Left renal pelvis (tissue), 4 donors: ENCODE measurements around the gene FNDC1. TPM values are rescaled to one million over a fixed set of nuclear protein-coding genes. Genes with fewer than 3 reads are reported as not detected.
"Not testable (repeated sequence)": the region's sequence is repeated elsewhere in the genome, so short reads cannot be mapped to it uniquely, and the experiment has no call there.

ENCODE experiments used
- DNase-seq, 4 donors: peaks; one replicate each; pipeline ENCODE4 v3.0.0-alpha.2; 2013; ENCODE audit warnings: low read depth in 4 of 4, low spot score in 3 of 4
- polyA plus RNA-seq, 4 donors: library from polyadenylated mRNA; unstranded; fragments of 120-200 nt; gene quantifications; one replicate each; pipeline ENCODE4 v1.2.1, GENCODE V29; 2013; ENCODE audit not compliant: insufficient read length in 4 of 4

The FNDC1 gene
- polyA plus RNA-seq, 4 donors, result 5.7 to 41.4 (median 10.1) TPM

DNA sequence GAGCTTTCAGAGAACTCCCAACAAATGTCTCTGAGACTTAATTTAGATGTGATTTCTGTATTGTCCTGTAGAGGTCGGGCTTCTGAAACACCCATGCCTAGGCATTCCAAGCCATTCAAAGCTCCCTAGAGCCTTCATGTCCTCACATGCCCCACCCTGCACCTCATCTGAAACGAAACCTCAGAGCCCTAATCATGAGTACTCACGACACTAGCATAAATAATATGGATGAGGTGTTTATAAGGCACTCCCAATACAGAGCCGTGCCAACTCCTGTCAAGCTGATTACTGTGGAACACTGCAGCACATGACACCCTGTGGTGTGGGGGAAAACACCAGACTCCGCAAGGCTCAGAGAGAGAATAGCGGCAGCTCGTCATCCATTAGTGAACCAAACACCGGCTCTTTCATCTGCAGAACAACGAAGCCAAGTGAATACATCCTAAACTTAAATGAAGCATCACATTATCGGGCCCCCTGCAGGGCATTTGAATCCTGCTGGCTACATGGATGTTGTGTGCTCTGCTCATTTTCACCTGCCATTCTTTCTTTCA lies 83.8 kb downstream of the FNDC1 start:
- DNase-seq, result no peak

GRCh38 chr6:159254186-159254585 lies 85.0 kb downstream of the FNDC1 start:
- no peak for DNase-seq

- DNase-seq, result no peak
Measured at GRCh38 chr6:159255434-159255951, 86.3 kb downstream of the FNDC1 start.

- no peak for DNase-seq
Measured at GRCh38 chr6:159256128-159256527, 86.9 kb downstream of the FNDC1 start.

GRCh38 chr6:159257846-159258245 lies 88.6 kb downstream of the FNDC1 start:
- DNase-seq, result no peak

- no peak for DNase-seq
Measured at GRCh38 chr6:159259441-159260125, 90.4 kb downstream of the FNDC1 start.

DNA sequence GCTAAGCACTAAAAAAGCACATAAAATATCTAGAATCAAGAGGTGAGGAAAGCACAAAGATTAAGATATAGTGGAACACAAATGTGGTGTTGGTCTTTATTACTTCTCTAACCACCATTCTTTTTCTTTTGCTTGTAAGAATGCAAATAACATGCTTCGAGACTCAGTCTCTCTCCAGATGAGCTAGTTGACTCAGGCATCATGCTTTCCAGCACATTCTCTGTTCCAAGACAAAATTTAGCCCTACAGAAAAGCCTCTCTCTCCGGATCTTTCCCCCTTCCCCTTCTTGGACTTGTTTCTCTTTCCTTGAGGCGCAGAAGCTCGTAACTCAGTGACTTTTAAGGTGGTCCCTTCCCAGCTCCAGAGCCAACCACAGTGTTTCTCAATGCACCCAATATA lies 91.0 kb downstream of the FNDC1 start:
- no peak for DNase-seq

DNA sequence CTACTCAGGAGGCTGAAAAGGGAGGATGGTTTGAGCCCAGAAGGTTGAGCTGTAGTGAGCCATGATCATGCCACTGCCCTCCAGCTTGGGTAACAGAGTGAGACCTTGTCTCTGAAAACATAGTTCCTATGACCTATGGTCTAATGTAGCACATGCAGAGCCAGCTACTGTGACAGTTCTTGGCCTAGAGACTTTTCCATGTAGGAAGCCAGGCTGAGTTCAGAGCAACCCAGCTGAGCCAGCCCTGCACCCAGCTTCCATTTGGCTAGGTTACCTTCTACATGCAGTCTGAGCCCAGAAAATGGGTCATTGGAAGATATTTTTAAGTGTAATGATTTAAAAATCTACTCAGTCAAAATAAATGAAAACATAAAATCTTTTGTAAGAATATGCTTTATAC lies 92.8 kb downstream of the FNDC1 start:
- no peak for DNase-seq

- DNase-seq, result no peak
Measured at GRCh38 chr6:159262586-159262985, 93.4 kb downstream of the FNDC1 start.

GRCh38 chr6:159267165-159267564 lies 98.0 kb downstream of the FNDC1 start:
- peak in 1 of 4 donors; percentile 24 for DNase-seq

DNA sequence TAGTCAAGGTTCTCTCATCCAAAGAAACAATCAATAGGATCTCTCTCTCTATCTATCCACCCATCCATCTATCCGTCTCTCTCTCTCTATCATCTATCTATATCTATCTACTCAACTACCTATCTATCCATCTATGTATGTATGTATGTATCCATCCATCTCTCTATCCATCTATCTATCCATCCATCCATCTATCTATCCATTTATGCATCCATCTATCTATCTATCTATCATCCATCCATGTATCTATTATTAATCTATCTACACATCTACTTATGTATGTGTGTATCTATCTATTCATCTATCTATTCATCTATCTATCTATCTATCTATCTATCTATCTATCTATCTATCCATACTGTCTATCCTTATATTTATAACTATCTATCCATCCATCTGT lies 99.3 kb downstream of the FNDC1 start:
- no peak for DNase-seq

DNA sequence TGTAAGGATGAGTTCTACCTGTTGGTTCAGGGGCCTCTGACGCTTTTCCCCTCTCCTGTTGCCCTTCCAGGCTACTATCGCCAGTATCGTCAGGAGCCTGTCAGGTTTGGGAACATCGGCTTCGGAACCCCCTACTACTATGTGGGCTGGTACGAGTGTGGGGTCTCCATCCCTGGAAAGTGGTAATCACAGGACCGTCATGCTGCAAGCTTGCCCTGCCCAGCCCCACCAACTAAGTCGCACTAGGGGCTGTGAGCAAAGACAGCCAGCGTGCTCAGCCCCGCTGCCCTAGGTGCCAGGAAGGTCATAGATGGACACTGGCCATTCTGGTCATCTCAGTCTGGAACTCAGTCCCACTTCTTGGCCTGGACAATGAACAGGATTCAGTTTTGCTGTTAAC lies 102.1 kb downstream of the FNDC1 start:
- DNase-seq, result no peak

GRCh38 chr6:159278626-159279025 lies 109.4 kb downstream of the FNDC1 start:
- no peak for DNase-seq

DNA sequence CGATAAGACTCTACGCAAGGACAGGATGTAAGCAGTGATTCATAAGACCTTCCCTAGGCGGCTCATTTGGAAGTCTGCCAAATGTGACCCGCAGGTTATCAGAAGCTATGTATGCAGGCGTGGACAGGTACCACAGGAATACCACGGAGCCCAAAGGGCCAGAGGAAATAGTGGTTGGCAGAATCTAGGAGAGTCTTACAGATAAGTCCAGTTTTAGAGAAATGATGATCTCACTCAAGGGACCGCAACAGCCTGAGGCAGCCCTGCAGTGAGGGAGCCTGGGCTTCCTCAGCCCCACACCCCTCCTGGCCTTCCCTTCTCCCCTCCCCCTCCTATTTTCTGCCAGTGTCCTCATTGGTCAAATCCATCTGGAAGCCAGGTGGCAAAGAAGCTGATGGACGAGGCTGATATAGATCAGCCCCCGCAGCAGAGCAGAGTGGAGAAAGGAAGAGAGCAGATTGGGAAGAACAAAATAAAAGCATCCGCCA lies 110.6 kb downstream of the FNDC1 start:
- no peak for DNase-seq

DNA sequence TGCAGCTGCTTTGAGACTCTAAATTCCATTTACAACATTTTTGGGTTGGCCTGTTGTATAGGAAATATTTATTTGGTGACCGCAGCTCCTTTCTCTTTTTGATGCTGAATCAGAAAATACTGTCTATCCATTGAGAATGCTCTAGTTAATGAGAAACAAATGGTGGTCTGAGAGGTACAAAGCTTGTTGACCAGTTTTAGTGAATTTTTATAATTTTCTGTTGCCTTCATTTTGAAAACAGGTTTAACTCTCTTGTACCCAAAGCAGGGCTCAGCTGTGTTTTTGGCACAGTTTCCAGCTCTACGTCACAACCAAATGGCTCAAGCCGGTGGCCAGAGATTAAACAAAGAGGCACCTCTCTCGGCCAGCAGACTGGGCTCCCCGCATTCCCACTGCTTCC lies 113.2 kb downstream of the FNDC1 start:
- no peak for DNase-seq

DNA sequence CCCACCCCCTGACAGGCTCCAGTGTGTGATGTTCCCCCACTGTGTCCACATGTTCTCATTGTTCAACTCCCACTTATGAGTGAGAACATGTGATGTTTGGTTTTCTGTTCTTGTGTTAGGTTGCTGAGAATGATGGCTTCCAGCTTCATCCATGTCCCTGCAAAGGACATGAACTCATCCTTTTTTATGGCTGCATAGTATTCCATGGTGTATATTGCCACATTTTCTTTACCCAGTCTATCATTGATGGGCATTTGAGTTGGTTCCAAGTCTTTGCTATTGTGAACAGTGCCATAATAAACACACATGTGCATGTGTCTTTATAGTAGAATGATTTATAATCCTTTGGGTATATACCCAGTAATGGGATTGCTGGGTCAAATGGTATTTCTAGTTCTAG lies 115.5 kb downstream of the FNDC1 start:
- DNase-seq, result not testable (repeated sequence)

- no peak for DNase-seq
Measured at GRCh38 chr6:159298840-159299239, 129.6 kb downstream of the FNDC1 start.

DNA sequence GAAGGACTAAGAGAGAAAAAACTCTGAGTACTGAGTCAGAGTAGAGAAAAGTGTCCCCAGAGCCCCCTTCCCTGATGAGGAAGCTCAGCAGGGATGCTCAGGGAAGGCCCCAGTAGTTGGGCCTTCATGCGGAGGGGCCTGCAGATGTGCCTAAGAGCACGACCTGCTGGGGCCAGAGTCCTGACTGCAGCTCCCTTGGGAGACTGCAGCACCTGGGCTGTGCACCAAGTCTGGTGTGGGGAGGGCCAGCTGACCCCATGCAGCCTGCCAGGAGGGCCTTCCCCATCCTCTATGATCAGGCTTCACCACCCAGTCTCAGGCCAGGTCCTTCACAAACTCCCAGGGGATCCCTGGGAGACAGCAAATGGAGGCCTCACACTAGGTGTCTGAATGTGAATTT lies 130.4 kb downstream of the FNDC1 start:
- no peak for DNase-seq

DNA sequence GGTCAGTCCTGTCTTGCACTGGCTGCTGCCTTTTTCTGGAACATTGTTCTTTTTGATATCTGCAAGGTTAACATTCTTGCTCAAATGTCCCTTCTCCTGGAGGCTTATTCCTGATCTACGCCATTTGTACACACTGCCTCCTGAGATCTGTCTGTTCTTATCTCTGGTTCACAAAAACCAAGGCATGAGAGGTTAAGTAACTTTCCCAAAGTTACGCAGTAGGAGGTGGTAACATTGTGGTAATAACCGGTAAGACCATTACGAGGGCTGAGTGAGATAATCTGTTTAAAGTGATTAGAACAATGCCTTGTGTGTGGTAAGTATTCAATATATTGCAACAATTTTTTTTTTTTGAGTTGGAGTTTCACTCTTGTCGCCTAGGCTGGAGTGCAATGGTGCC lies 132.1 kb downstream of the FNDC1 start:
- DNase-seq, result no peak

GRCh38 chr6:159301810-159302593 lies 132.8 kb downstream of the FNDC1 start:
- no peak for DNase-seq

DNA sequence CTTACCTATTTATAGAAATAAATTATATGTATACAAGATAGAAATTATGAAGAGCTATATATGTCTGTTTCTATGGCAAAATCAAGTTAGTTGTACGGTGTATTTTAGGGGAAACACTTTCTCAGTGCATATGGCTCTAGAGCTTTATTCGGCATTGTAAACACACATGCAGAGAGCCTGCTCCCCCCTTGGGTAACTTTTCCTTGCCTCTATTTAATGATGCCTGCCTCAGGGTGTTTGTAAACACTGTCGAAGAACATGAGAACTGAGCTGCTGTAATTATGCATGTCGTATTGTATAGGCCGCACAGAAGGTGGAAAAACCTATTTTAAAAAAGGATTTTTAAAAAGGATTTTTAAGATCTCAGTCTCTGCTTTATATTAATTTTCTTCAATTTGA lies 133.4 kb downstream of the FNDC1 start:
- no peak for DNase-seq

- DNase-seq, result no peak
Measured at GRCh38 chr6:159303159-159303558, 134.0 kb downstream of the FNDC1 start.
